H9 (cell line): ENCODE data around the gene ANKDD1B. TPM values are rescaled to one million over a fixed set of nuclear protein-coding genes. Genes with fewer than 3 reads are reported as not detected.

ENCODE experiments used
- DNase-seq: peaks from one replicate; pipeline ENCODE4 v3.0.0-alpha.2; 2017
- H2AFZ ChIP-seq: one replicate; pipeline ENCODE4 v1.6.1; 2013; ENCODE audit warnings: mild to moderate bottlenecking, low read length, control low read depth, moderate library complexity
- H2AK5ac ChIP-seq: 2 replicates; pipeline ENCODE4 v1.6.1; 2013; ENCODE audit warnings: low read length, control low read depth, mixed read lengths; ENCODE audit not compliant: insufficient read length
- H2BK120ac ChIP-seq: one replicate; pipeline ENCODE4 v1.6.1; 2013; ENCODE audit warnings: low read depth, mild to moderate bottlenecking, low read length, control low read depth, inconsistent platforms; ENCODE audit not compliant: poor library complexity, severe bottlenecking
- H2BK12ac ChIP-seq: 2 replicates; pipeline ENCODE4 v1.6.1; 2013; ENCODE audit warnings: low read length, control low read depth, mixed read lengths, low read depth; ENCODE audit not compliant: insufficient read length
- H2BK15ac ChIP-seq: 2 replicates; pipeline ENCODE4 v1.6.1; 2013; ENCODE audit warnings: low read depth, low read length, control low read depth
- H2BK20ac ChIP-seq: one replicate; pipeline ENCODE4 v1.6.1; 2013; ENCODE audit warnings: low read depth, mild to moderate bottlenecking, low read length, control low read depth, inconsistent platforms; ENCODE audit not compliant: poor library complexity, severe bottlenecking
- H2BK5ac ChIP-seq: 2 replicates; pipeline ENCODE4 v1.6.1; 2013; ENCODE audit warnings: low read length, control low read depth, mixed read lengths; ENCODE audit not compliant: insufficient read length
- H3K14ac ChIP-seq: 2 replicates; pipeline ENCODE4 v1.6.1; 2013; ENCODE audit warnings: low read length, control low read depth; ENCODE audit not compliant: insufficient read depth
- H3K18ac ChIP-seq: 2 replicates; pipeline ENCODE4 v1.6.1; 2013; ENCODE audit warnings: low read depth, mild to moderate bottlenecking, mixed read lengths, low read length, control low read depth; ENCODE audit not compliant: insufficient read length
- H3K23ac ChIP-seq: 2 replicates; pipeline ENCODE4 v1.6.1; 2013; ENCODE audit warnings: low read length, control low read depth, mixed read lengths, low read depth; ENCODE audit not compliant: insufficient read length
- H3K23me2 ChIP-seq: 2 replicates; pipeline ENCODE4 v1.6.1; 2013; ENCODE audit warnings: low read depth, mild to moderate bottlenecking, mixed read lengths, low read length, control low read depth; ENCODE audit not compliant: insufficient read length, poor library complexity, severe bottlenecking
- H3K27ac ChIP-seq: 2 replicates; pipeline ENCODE4 v1.5.1; 2013; ENCODE audit warnings: low read length, control low read depth, mixed read lengths, low read depth; ENCODE audit not compliant: insufficient read length
- H3K27me3 ChIP-seq: 2 replicates; pipeline ENCODE4 v1.6.1; 2013; ENCODE audit warnings: low read length, control low read depth, inconsistent platforms; ENCODE audit not compliant: insufficient read depth
- H3K4ac ChIP-seq: 2 replicates; pipeline ENCODE4 v1.6.1; 2013; ENCODE audit warnings: low read depth, mild to moderate bottlenecking, control low read depth, inconsistent platforms, low read length, moderate library complexity
- H3K4me1 ChIP-seq: 2 replicates; pipeline ENCODE4 v1.6.1; 2013; ENCODE audit warnings: low read length, control low read depth, inconsistent platforms; ENCODE audit not compliant: insufficient read depth
- H3K4me2 ChIP-seq: 2 replicates; pipeline ENCODE4 v1.6.1; 2013; ENCODE audit warnings: low read length, control low read depth, mixed read lengths; ENCODE audit not compliant: insufficient read length, insufficient read depth
- H3K56ac ChIP-seq: 2 replicates; pipeline ENCODE4 v1.6.1; 2013; ENCODE audit warnings: low read depth, mild to moderate bottlenecking, mixed read lengths, low read length, control low read depth; ENCODE audit not compliant: insufficient read length
- H3K79me1 ChIP-seq: 2 replicates; pipeline ENCODE4 v1.6.1; 2013; ENCODE audit warnings: low read depth, mild to moderate bottlenecking, moderate library complexity, low read length, control low read depth, inconsistent platforms; ENCODE audit not compliant: insufficient read depth, poor library complexity, severe bottlenecking
- H3K79me2 ChIP-seq: 2 replicates; pipeline ENCODE4 v1.6.1; 2013; ENCODE audit warnings: low read length, control low read depth, inconsistent platforms; ENCODE audit not compliant: insufficient read depth
- H3K9ac ChIP-seq: 2 replicates; pipeline ENCODE4 v1.6.1; 2013; ENCODE audit warnings: low read length, control low read depth, mixed read lengths; ENCODE audit not compliant: insufficient read length; ENCODE audit errors: extremely low read depth
- H3K9me3 ChIP-seq: one replicate; pipeline ENCODE4 v1.6.1; 2013; ENCODE audit warnings: low read depth, low read length, inconsistent platforms; ENCODE audit not compliant: control insufficient read depth
- H3T11ph ChIP-seq: one replicate; pipeline ENCODE4 v1.6.1; 2013; ENCODE audit warnings: mild to moderate bottlenecking, low read length, control low read depth, inconsistent platforms
- H4K20me1 ChIP-seq: one replicate; pipeline ENCODE4 v1.6.1; 2013; ENCODE audit not compliant: control insufficient read depth, insufficient read length, insufficient read depth
- H4K5ac ChIP-seq: 2 replicates; pipeline ENCODE4 v1.6.1; 2013; ENCODE audit warnings: low read depth, mild to moderate bottlenecking, mixed read lengths, low read length, control low read depth; ENCODE audit not compliant: insufficient read length
- H4K8ac ChIP-seq: replicated peaks from 2 replicates; pipeline ENCODE4 v1.6.1; 2013; ENCODE audit warnings: low read length, control low read depth, mixed read lengths, low read depth; ENCODE audit not compliant: insufficient read length
- H4K91ac ChIP-seq: 2 replicates; pipeline ENCODE4 v1.6.1; 2013; ENCODE audit warnings: low read depth, mild to moderate bottlenecking, moderate library complexity, mixed read lengths, low read length, control low read depth; ENCODE audit not compliant: insufficient read length
- H3K27ac Mint-ChIP-seq, 3 experiments: 2 replicates in 2 of 3; 3 replicates in 1 of 3; pipeline ENCODE4 v1.8.0; 2020 to 2021; ENCODE audit warnings: mixed read lengths in 3 of 3, mild to moderate bottlenecking in 1 of 3, moderate library complexity in 1 of 3
- H3K27me3 Mint-ChIP-seq: 2 replicates; pipeline ENCODE4 v1.8.0; 2021; ENCODE audit warnings: low read depth, mild to moderate bottlenecking, moderate library complexity, mixed read lengths
- H3K36me3 Mint-ChIP-seq, 3 experiments: 2 replicates in 2 of 3; 3 replicates in 1 of 3; pipeline ENCODE4 v1.8.0; 2020 to 2021; ENCODE audit warnings: low read depth in 3 of 3, mixed read lengths in 3 of 3; ENCODE audit not compliant: insufficient read depth in 1 of 3
- H3K4me1 Mint-ChIP-seq, 2 experiments: 2 replicates each; pipeline ENCODE4 v1.8.0; 2020; ENCODE audit warnings: mixed read lengths in 2 of 2
- H3K4me3 Mint-ChIP-seq, 2 experiments: 2 replicates in 1 of 2; 3 replicates in 1 of 2; pipeline ENCODE4 v1.8.0; 2020 to 2021; ENCODE audit warnings: mild to moderate bottlenecking in 2 of 2, mixed read lengths in 2 of 2, moderate library complexity in 1 of 2
- H3K9me3 Mint-ChIP-seq, 2 experiments: 2 replicates in 1 of 2; 3 replicates in 1 of 2; pipeline ENCODE4 v1.8.0; 2020; ENCODE audit warnings: mild to moderate bottlenecking in 2 of 2, mixed read lengths in 2 of 2, moderate library complexity in 1 of 2
- CTCF ChIP-seq: fragments of 200-600 bp; sonication (generic); conservative IDR thresholded peaks from 3 replicates; pipeline ENCODE4 v1.8.0; 2021; ENCODE audit warnings: antibody characterized with exemption, mild to moderate bottlenecking
- WGBS: extraction: QIAGEN DNeasy Blood & Tissue Kit; methylation state at CpG from one replicate; pipeline ENCODE4 v1.1.7; 2013; ENCODE audit warnings: missing lambda C conversion rate, low lambda C conversion rate, mixed read lengths; ENCODE audit not compliant: insufficient read length; ENCODE audit errors: extremely low coverage; 5-methylcytosine and 5-hydroxymethylcytosine counted together
- total RNA-seq: library from RNA; stranded (reverse); gene quantifications from 2 replicates; pipeline ENCODE4 v1.2.1, GENCODE V29; 2021

ANKDD1B gene
- total RNA-seq, 1 experiment from 2014 or later = 0.33 TPM

- Mint-ChIP-seq H3K4me1 (peaks cover 0 to 8% of the 10 kb centered on the region in 2 experiments; a peak in 2 of 4 replicates), H3K36me3 (peaks cover 0 to 2% (median under 1%) of the 10 kb centered on the region in 3 experiments; a peak in 2 of 7 replicates), H3K4me3 (no peak overlapping the region), H3K9me3 (no peaks in the 10 kb centered on the region), H3K27ac (0 out of 7 replicates have a peak overlapping the region, but pooled peaks of 1 of the 3 experiments have one; percentile 32), H3K27me3 (no peaks in the 10 kb centered on the region)
- H2AK5ac ChIP-seq = no peak overlapping the region
- H2BK20ac ChIP-seq = no peak overlapping the region
- H3K27ac ChIP-seq = no peak overlapping the region
- no peak overlapping the region for H2BK120ac ChIP-seq
- no peak overlapping the region for H3K56ac ChIP-seq
- no peak overlapping the region for H3K18ac ChIP-seq
- H3K4me2 ChIP-seq = no peak overlapping the region
- no peaks in the 10 kb centered on the region for H3K27me3 ChIP-seq
- no peaks in the 10 kb centered on the region for H3K4me1 ChIP-seq
- no peak overlapping the region for H2AFZ ChIP-seq
- no peaks in the 10 kb centered on the region for H3K23me2 ChIP-seq
- no peak overlapping the region for H2BK12ac ChIP-seq
- H2BK5ac ChIP-seq = no peak overlapping the region
- no peak for TF ChIP-seq CTCF
- H3K79me2 ChIP-seq = no peaks in the 10 kb centered on the region
- no peak overlapping the region for H2BK15ac ChIP-seq
- no peak overlapping the region for H4K5ac ChIP-seq
- WGBS = no CpG with 5 or more reads among the region's 2 CpGs
- H4K8ac ChIP-seq = no peak overlapping the region
- H3K14ac ChIP-seq = no peak overlapping the region
- no peak overlapping the region for H3K23ac ChIP-seq
- H3K4ac ChIP-seq = no peak overlapping the region
- no peak for DNase-seq
- no peak overlapping the region for H3K9ac ChIP-seq
- H3K79me1 ChIP-seq = no peaks in the 10 kb centered on the region
- no peak overlapping the region for H3T11ph ChIP-seq
- H4K20me1 ChIP-seq = no peaks in the 10 kb centered on the region
- no peaks in the 10 kb centered on the region for H3K9me3 ChIP-seq
- H4K91ac ChIP-seq = no peak overlapping the region
These were observed 39.7 kb upstream of the ANKDD1B start for GRCh38 chr5:75571547-75571946.
